ENCODE measurements around the gene TREX2. TPM values are rescaled to one million over a fixed set of nuclear protein-coding genes. Genes with fewer than 3 reads are reported as not detected.
A peak's percentile ranks its signal among the peaks of the same experiment; 100 is the strongest.

TREX2 gene
- total and polyA plus RNA-seq, 9 donors = 0.35 to 2.3 (median 0.77) TPM; not detected in 2

DNA sequence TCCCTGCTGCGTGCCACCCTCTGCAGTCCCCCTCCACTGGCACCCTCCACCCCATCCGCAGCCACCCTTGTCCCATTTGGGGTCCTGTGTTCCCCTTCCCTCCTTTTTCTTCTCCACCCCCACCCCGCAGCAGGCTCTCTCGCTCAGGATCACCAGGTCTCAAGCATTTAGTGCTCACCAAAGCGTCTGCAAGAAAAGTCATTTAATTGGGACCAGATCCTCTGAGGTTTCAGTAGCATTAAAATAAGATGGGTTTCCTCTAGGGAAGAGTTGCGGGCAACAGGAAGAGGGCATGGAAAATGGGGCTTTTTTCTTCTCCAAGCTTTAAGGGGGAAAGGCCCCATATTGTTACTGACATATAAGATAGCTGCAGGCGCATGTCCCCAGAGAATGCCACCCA, 29.4 kb upstream of the TREX2 start:
- Histone ChIP-seq H3K27ac (peak overlapping the region in 1 of 2 donors; percentile 45), H3K27me3 (no peaks in the 10 kb centered on the region), H3K9me3 (no peaks in the 10 kb centered on the region), H3K4me3 (no peak overlapping the region), H3K4me1 (ENCODE audit: insufficient read depth) (peaks cover 5% of the 10 kb centered on the region), H3K36me3 (no peaks in the 10 kb centered on the region)
- TF ChIP-seq POLR2A (IDR thresholded peaks at IDR 0.05) (no peak), EP300 (IDR thresholded peaks at IDR 0.05) (no peak)
- TF ChIP-seq, protein P1, sequence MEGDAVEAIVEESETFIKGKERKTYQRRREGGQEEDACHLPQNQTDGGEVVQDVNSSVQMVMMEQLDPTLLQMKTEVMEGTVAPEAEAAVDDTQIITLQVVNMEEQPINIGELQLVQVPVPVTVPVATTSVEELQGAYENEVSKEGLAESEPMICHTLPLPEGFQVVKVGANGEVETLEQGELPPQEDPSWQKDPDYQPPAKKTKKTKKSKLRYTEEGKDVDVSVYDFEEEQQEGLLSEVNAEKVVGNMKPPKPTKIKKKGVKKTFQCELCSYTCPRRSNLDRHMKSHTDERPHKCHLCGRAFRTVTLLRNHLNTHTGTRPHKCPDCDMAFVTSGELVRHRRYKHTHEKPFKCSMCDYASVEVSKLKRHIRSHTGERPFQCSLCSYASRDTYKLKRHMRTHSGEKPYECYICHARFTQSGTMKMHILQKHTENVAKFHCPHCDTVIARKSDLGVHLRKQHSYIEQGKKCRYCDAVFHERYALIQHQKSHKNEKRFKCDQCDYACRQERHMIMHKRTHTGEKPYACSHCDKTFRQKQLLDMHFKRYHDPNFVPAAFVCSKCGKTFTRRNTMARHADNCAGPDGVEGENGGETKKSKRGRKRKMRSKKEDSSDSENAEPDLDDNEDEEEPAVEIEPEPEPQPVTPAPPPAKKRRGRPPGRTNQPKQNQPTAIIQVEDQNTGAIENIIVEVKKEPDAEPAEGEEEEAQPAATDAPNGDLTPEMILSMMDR (IDR thresholded peaks at IDR 0.05) = no peak
- DNase-seq = no peak
- WGBS, 3 donors = 79 to 86% (median 83%) methylated on average over 7 of the region's 7 CpGs
- intact Hi-C loops (cut with DNase I) = no loop called here

DNA sequence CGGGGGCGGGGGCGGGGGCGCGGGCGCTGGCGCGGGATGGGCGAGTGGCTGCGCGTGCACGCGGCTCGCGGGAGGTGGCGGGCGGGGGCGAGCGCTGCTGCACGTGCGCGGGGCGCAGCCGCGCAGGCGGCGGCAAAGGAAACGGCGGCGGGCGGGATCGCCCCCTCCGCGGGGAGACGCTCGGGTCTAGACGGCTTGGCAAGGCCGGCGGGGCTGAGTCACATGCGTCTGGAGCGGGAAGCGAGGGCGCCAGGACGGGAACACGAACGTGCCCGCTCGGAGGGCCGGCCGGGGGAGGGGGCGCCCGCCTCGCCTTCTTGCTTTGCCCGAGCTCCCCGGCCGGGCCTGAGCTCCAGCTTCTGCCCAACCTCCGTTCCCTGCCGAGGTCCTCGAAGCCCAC, 28.9 kb upstream of the TREX2 start:
- WGBS, 3 donors = 30 to 47% (median 42%) methylated on average over 58 to 59 of the region's 59 CpGs
- peak; percentile 77 to 84 (median 82) for DNase-seq
- Histone ChIP-seq H3K36me3 (no peaks in the 10 kb centered on the region), H3K4me3 (peak overlapping the region; percentile 23), H3K27ac (peak overlapping the region in 1 of 2 donors; percentile 45), H3K4me1 (ENCODE audit: insufficient read depth) (peaks cover 6% of the 10 kb centered on the region), H3K27me3 (no peaks in the 10 kb centered on the region), H3K9me3 (no peaks in the 10 kb centered on the region)
- no peak for TF ChIP-seq EP300 (IDR thresholded peaks at IDR 0.05)
- TF ChIP-seq POLR2A (IDR thresholded peaks at IDR 0.05) = peak; percentile 14
- TF ChIP-seq, protein P1 (IDR thresholded peaks at IDR 0.05) = no peak
- intact Hi-C loops (cut with DNase I) = no loop called here

DNA sequence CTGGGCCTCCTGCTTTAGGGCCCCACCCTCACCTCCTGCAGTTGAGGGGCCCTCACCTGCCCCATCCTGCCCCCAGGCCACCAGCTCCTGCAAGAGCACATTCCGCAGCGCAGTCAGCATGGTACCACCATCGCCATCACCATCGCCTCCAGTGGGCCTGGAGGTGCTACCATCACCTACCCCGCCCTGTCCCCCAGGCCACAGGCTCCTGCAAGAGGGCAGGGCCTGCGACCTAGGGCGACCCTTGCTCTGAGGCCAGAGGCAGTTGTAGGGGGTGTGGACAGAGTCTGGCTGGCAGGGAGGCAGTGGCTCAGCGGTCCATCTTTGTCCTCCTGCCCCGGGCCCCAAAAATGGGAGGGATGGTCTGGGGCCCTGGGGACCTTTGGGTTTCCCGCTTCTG, 28.4 kb upstream of the TREX2 start:
- intact Hi-C loops (cut with DNase I) = no loop called here
- TF ChIP-seq, protein P1 (IDR thresholded peaks at IDR 0.05) = no peak
- TF ChIP-seq EP300 (IDR thresholded peaks at IDR 0.05) (no peak), POLR2A (IDR thresholded peaks at IDR 0.05) (no peak)
- H3K27me3 ChIP-seq = no peaks in the 10 kb centered on the region
- H3K4me1 ChIP-seq (ENCODE audit: insufficient read depth) = peaks cover 10% of the 10 kb centered on the region
- 78 to 87% (median 83%) methylated on average over 7 to 10 of the region's 10 CpGs for WGBS, 3 donors
- DNase-seq = no peak
- H3K36me3 ChIP-seq = no peaks in the 10 kb centered on the region
- no peak overlapping the region for H3K27ac ChIP-seq
- no peak overlapping the region for H3K4me3 ChIP-seq
- no peaks in the 10 kb centered on the region for H3K9me3 ChIP-seq

DNA sequence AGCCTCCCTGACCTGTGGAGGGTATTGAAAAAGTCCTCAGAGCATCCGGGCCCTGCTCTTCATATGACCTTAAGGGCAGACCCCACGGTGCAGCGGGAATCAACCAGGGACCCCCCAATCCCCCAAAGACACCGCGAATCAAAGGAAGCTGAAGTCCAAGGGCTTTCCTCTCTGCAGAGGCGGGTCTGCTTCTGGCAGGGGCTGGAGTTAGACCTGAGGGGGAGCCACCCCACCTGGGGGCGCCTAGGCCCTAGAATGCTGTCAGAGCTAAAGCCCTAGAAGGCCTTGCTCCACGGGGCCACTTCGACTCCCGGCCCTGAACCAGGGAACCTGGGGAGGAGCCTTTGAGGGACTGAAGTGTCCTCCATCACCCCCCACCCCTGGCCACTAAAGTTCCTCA, 27.3 kb upstream of the TREX2 start:
- no peak overlapping the region for H3K27ac ChIP-seq

More for the DNA sequence above, 27.3 kb upstream of the TREX2 start:
- H3K9me3 ChIP-seq = no peaks in the 10 kb centered on the region
- intact Hi-C loops (cut with DNase I) = no loop called here
- H3K4me1 ChIP-seq (ENCODE audit: insufficient read depth) = peaks cover 10% of the 10 kb centered on the region
- DNase-seq = no peak
- no peaks in the 10 kb centered on the region for H3K36me3 ChIP-seq
- no peaks in the 10 kb centered on the region for H3K27me3 ChIP-seq
- 83 to 88% (median 88%) methylated on average over 9 to 10 of the region's 10 CpGs for WGBS, 3 donors
- TF ChIP-seq POLR2A (IDR thresholded peaks at IDR 0.05) (no peak), EP300 (IDR thresholded peaks at IDR 0.05) (no peak)
- TF ChIP-seq, protein P1 (IDR thresholded peaks at IDR 0.05) = no peak
- no peak overlapping the region for H3K4me3 ChIP-seq

Data from ovary (tissue), 9 donors.